Esophagus muscularis mucosa (tissue), 4 donors: Measurements from ENCODE around the gene VMAC. TPM values are rescaled to one million over a fixed set of nuclear protein-coding genes. Genes with fewer than 3 reads are reported as not detected.

Source experiments
- DNase-seq: peaks from one replicate; pipeline ENCODE4 v3.0.0-alpha.2; 2017; ENCODE audit errors: extremely low spot score
- H3K27ac ChIP-seq, 4 donors: fragments of 200-600 bp; sonication (generic); replicated peaks in 1 of 4; 1 replicate in 3 of 4; 2 replicates in 1 of 4; pipeline ENCODE4 v1.5.1; 2016 to 2019; ENCODE audit warnings: mild to moderate bottlenecking in 1 of 4
- H3K27me3 ChIP-seq, 4 donors: fragments of 200-600 bp; sonication (generic); one replicate each; pipeline versions ENCODE4 v1.5.1 to v1.6.0; 2016 to 2019
- H3K36me3 ChIP-seq, 4 donors: fragments of 200-600 bp; sonication (generic); one replicate each; pipeline ENCODE4 v1.5.1; 2016 to 2019
- H3K4me1 ChIP-seq, 4 donors: fragments of 200-600 bp; sonication (generic); one replicate each; pipeline ENCODE4 v1.5.1; 2016 to 2019
- H3K4me3 ChIP-seq, 4 donors: fragments of 200-600 bp; sonication (generic); 1 replicate in 2 of 4; 2 replicates in 2 of 4; pipeline ENCODE4 v1.5.1; 2016 to 2019; ENCODE audit warnings: mild to moderate bottlenecking in 4 of 4, moderate library complexity in 1 of 4
- H3K9me3 ChIP-seq, 4 donors: fragments of 200-600 bp; sonication (generic); 1 replicate in 3 of 4; 2 replicates in 1 of 4; pipeline ENCODE4 v1.5.1; 2016 to 2019
- CTCF ChIP-seq, 3 experiments: fragments of 200-600 bp in 2 of 3; fragments of 450-650 bp in 1 of 3; sonication (generic) in 2 of 3; IDR thresholded peaks; one replicate each; pipeline ENCODE4 v1.5.1; 2017 to 2019; ENCODE audit warnings: antibody characterized with exemption in 3 of 3, mild to moderate bottlenecking in 2 of 3, moderate library complexity in 1 of 3
- EP300 ChIP-seq: sonication (generic); formaldehyde crosslinking; IDR thresholded peaks from one replicate; pipeline ENCODE4 v1.6.1; 2017; ENCODE audit warnings: antibody characterized with exemption
- POLR2A ChIP-seq: fragments of 450-650 bp; IDR thresholded peaks from one replicate; pipeline ENCODE4 v1.6.1; 2017; ENCODE audit warnings: antibody characterized with exemption, moderate library complexity, mild to moderate bottlenecking, low read depth
- POLR2AphosphoS5 ChIP-seq, 2 donors: sonication (generic); formaldehyde crosslinking; IDR thresholded peaks; one replicate each; pipeline ENCODE4 v1.6.1; 2017; ENCODE audit warnings: antibody characterized with exemption in 2 of 2
- WGBS: methylation state at CpG from one replicate; pipeline ENCODE4 v1.1.5; 2018; 5-methylcytosine and 5-hydroxymethylcytosine counted together
- intact Hi-C: fragments of 100-400 bp; cut with DNase I; formaldehyde crosslinking; loops from one replicate; pipeline ENCODE4 v1.15.1; 2023
- total RNA-seq, 4 donors: library from RNA; depleted of rRNA; stranded (reverse); fragments of >200 nt; gene quantifications; one replicate each; pipeline versions ENCODE4 v1.1.0 to v1.2.1, GENCODE V29; 2016

Gene VMAC
- total RNA-seq, 4 donors from 2014 or later = 5.0 to 12.5 (median 7.6) TPM

DNA sequence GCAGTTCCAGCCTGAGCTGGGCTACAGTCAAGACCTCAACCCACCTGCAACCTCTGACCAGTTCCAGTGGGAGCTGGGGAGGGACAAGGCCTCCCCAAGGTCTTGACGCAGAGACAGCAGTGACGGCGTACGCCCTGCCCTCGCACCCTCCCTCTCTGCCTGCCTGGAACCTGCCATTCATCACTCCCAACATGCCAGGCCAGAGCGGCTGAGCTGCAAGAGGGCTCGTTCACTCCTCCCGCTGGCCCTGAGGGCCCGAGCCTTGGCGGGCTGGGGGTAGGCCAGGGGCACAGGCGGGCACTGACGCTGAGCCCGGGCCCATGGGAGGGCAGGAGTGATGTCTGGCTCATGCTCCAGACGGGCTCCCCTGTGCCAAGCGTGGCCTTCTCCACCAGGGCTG, 9.3 kb upstream of the VMAC start:
- no peak overlapping the region for H3K4me3 ChIP-seq
- peaks cover 0 to 4% (median 0%) of the 10 kb centered on the region in 4 donors for H3K27me3 ChIP-seq
- TF ChIP-seq CTCF (IDR thresholded peaks at IDR 0.05) (no peak), EP300 (no peak), POLR2AphosphoS5 (IDR thresholded peaks at IDR 0.05) (no peak), POLR2A (no peak)
- H3K4me1 ChIP-seq = peaks cover 24 to 43% (median 27%) of the 10 kb centered on the region in 4 donors
- no peaks in the 10 kb centered on the region for H3K9me3 ChIP-seq
- intact Hi-C loops = no loop called here
- DNase-seq = no peak
- WGBS = 68% methylated on average over 7 of the region's 15 CpGs
- H3K36me3 ChIP-seq = peaks cover 24 to 53% (median 35%) of the 10 kb centered on the region in 4 donors
- no peak overlapping the region for H3K27ac ChIP-seq

GRCh38 chr19:5895890-5896289, 8.8 kb upstream of the VMAC start:
- TF ChIP-seq POLR2A (no peak), CTCF (IDR thresholded peaks at IDR 0.05) (no peak)
- no peak overlapping the region for H3K27ac ChIP-seq
- intact Hi-C loops = no loop called here

DNA sequence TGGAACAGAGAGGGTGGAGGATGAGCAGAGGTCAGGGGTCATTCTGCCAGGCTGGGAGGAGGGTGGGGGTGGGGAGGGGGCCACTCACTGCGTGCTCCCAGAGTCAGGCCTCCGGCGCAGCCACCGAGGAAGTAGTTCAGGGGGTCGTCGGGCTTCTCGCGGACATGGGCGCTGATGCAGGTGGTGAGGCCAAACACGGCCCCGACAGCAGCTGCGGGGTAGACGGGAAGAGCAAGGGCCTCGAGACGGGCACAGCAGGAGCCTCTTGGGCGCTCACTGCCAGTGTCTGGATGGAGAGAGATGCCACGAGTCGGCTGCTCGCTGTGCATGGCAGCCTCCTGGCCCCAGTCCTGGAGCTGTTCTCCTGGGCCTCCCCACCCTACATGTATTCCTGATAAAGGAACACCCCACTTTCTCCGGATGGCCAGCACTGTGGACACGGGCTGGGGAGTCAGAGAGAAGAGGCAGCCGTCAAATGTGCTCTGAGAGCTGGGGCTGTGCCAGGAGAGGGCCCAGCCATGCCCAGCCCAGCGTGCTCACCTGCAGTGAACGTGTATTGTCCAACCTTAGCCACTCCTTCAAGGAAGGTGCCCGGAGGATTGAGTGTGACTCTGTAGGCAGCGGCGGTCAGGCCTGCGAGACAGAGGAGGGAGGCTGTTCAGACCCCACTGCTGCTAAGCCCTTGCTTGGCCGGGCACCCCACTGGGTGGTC, 8.2 kb upstream of the VMAC start:
- DNase-seq = no peak
- H3K4me3 ChIP-seq = no peak overlapping the region
- peaks cover 24 to 43% (median 25%) of the 10 kb centered on the region in 4 donors for H3K4me1 ChIP-seq
- H3K27ac ChIP-seq = peak overlapping the region in 1 of 4 donors; percentile 27
- intact Hi-C loops = no loop called here
- H3K9me3 ChIP-seq = no peaks in the 10 kb centered on the region
- TF ChIP-seq CTCF (IDR thresholded peaks at IDR 0.05) (no peak), EP300 (no peak), POLR2AphosphoS5 (IDR thresholded peaks at IDR 0.05) (no peak), POLR2A (no peak)
- peaks cover 24 to 63% (median 38%) of the 10 kb centered on the region in 4 donors for H3K36me3 ChIP-seq
- WGBS = 68% methylated on average over 4 of the region's 29 CpGs
- H3K27me3 ChIP-seq = peaks cover 0 to 4% (median 0%) of the 10 kb centered on the region in 4 donors

More at GRCh38 chr19:5895890-5896289, 8.8 kb upstream of the VMAC start:
- H3K4me3 ChIP-seq = no peak overlapping the region
- no peaks in the 10 kb centered on the region for H3K9me3 ChIP-seq
- H3K36me3 ChIP-seq = peaks cover 24 to 57% (median 36%) of the 10 kb centered on the region in 4 donors
- WGBS = 88% methylated on average over 7 of the region's 8 CpGs
- peaks cover 24 to 43% (median 25%) of the 10 kb centered on the region in 4 donors for H3K4me1 ChIP-seq
- H3K27me3 ChIP-seq = peaks cover 0 to 4% (median 0%) of the 10 kb centered on the region in 4 donors
- DNase-seq = no peak

GRCh38 chr19:5897189-5897969, 7.3 kb upstream of the VMAC start:
- H3K9me3 ChIP-seq = no peaks in the 10 kb centered on the region
- intact Hi-C loops = no loop called here
- no peak overlapping the region for H3K4me3 ChIP-seq
- 92% methylated on average over 9 of the region's 30 CpGs for WGBS
- DNase-seq = no peak
- peaks cover 25 to 43% (median 26%) of the 10 kb centered on the region in 4 donors for H3K4me1 ChIP-seq
- peaks cover 24 to 68% (median 38%) of the 10 kb centered on the region in 4 donors for H3K36me3 ChIP-seq
- no peaks in the 10 kb centered on the region for H3K27me3 ChIP-seq
- TF ChIP-seq POLR2AphosphoS5 (IDR thresholded peaks at IDR 0.05) (no peak), POLR2A (no peak), CTCF (IDR thresholded peaks at IDR 0.05) (no peak), EP300 (no peak)
- peak overlapping the region in 2 of 4 donors; percentile 27 to 58 for H3K27ac ChIP-seq
